WERI-Rb-1 (cell line): ENCODE data around the gene TRAF7.
A peak's percentile ranks its signal among the peaks of the same experiment; 100 is the strongest.
"Not testable (repeated sequence)": the region's sequence is repeated elsewhere in the genome, so short reads cannot be mapped to it uniquely, and the experiment has no call there.

Source experiments
- DNase-seq: peaks from one replicate; pipeline ENCODE4 v3.0.0-alpha.2; 2020
- H3K27ac ChIP-seq: fragments of 250-450 bp; sonication (Bioruptor Pico); 2 replicates; pipeline ENCODE4 v1.5.1; 2020; ENCODE audit warnings: mild to moderate bottlenecking, moderate library complexity
- H3K27me3 ChIP-seq: fragments of 250-450 bp; sonication (Bioruptor Pico); 2 replicates; pipeline ENCODE4 v1.5.1; 2021; ENCODE audit warnings: mild to moderate bottlenecking, low read depth, moderate library complexity; ENCODE audit not compliant: insufficient read depth, severe bottlenecking
- H3K36me3 ChIP-seq: fragments of 250-450 bp; sonication (Bioruptor Pico); 2 replicates; pipeline ENCODE4 v1.5.1; 2020; ENCODE audit warnings: mild to moderate bottlenecking, moderate library complexity
- H3K4me3 ChIP-seq: 2 replicates; pipeline ENCODE4 v1.5.1; 2011; ENCODE audit warnings: low read depth, mild to moderate bottlenecking, control low read depth, low read length
- H3K9me3 ChIP-seq: fragments of 250-450 bp; sonication (Bioruptor Pico); 2 replicates; pipeline ENCODE4 v1.5.1; 2021; ENCODE audit warnings: mild to moderate bottlenecking, moderate library complexity; ENCODE audit not compliant: severe bottlenecking
- TF ChIP-seq, protein P1 (sequence below): IDR thresholded peaks from 2 replicates; pipeline ENCODE4 v1.5.1; 2011; ENCODE audit warnings: low read depth, mild to moderate bottlenecking, control low read depth, inconsistent platforms, low read length

The TRAF7 gene

DNA sequence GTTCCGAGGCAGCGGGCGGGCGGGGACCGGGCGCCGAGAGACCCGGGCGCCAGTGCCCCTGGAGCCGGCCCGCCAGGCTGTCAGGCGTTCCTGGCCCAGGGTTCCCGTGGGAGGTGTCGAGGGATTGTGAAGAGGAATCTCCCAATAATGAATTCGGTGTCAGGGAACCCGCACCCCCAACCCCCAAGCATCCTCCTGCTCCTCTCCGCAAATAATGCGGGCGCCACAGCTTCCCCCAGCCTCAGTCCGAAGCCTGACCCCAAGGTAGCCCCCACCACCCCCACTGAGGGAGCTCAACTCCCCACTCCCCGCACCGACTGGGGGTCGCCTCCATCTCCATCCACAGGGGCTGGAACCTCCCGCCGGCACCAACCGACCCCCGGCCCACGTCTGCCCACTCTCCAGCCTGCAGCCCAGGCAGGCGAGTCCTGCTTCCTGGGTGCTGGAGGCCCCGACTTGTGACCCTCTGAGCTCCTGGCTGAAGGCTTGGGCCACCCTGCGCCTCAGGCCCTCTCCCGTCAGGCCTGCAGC is 41.5 kb downstream of the TRAF7 start:
- peaks cover 7% of the 10 kb centered on the region for H3K36me3 ChIP-seq
- TF ChIP-seq, protein P1, sequence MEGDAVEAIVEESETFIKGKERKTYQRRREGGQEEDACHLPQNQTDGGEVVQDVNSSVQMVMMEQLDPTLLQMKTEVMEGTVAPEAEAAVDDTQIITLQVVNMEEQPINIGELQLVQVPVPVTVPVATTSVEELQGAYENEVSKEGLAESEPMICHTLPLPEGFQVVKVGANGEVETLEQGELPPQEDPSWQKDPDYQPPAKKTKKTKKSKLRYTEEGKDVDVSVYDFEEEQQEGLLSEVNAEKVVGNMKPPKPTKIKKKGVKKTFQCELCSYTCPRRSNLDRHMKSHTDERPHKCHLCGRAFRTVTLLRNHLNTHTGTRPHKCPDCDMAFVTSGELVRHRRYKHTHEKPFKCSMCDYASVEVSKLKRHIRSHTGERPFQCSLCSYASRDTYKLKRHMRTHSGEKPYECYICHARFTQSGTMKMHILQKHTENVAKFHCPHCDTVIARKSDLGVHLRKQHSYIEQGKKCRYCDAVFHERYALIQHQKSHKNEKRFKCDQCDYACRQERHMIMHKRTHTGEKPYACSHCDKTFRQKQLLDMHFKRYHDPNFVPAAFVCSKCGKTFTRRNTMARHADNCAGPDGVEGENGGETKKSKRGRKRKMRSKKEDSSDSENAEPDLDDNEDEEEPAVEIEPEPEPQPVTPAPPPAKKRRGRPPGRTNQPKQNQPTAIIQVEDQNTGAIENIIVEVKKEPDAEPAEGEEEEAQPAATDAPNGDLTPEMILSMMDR, result no peak
- peak overlapping the region; percentile 17; the same call in 1 of the 2 replicates for H3K4me3 ChIP-seq
- H3K9me3 ChIP-seq, result no peaks in the 10 kb centered on the region
- H3K27me3 ChIP-seq, result no peaks in the 10 kb centered on the region
- no peak for DNase-seq
- peak overlapping the region; percentile 47; the same call in 1 of the 2 replicates for H3K27ac ChIP-seq

GRCh38 chr16:2197765-2198164 is 42.2 kb downstream of the TRAF7 start:
- Histone ChIP-seq H3K27me3 (no peaks in the 10 kb centered on the region), H3K36me3 (peaks cover 3% of the 10 kb centered on the region), H3K9me3 (no peaks in the 10 kb centered on the region), H3K27ac (no peak overlapping the region), H3K4me3 (no peak overlapping the region)
- TF ChIP-seq, protein P1, result no peak
- DNase-seq, result no peak

DNA sequence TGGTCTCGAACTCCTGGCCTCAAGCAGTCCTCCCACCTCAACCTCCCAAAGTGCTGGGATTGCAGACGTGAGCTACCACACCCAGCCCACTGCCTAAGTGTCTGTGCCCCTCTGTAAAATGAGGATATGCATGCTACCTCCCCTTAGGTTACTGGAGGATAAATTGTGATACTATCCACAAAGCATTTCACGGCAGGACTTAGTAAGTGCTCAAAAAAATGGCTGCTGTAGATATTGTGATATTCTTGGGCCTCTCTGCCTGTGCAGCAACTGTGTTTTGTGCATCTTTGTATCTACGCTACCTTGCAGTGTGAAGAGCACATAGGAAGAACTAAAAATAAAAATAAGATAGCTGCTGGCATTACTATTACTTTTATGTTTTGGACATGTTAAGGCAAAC is 42.7 kb downstream of the TRAF7 start:
- no peaks in the 10 kb centered on the region for H3K27me3 ChIP-seq
- TF ChIP-seq, protein P1, result no peak
- H3K36me3 ChIP-seq, result peaks cover 3% of the 10 kb centered on the region
- H3K9me3 ChIP-seq, result no peaks in the 10 kb centered on the region
- H3K4me3 ChIP-seq, result no peak overlapping the region
- DNase-seq, result no peak
- no peak overlapping the region for H3K27ac ChIP-seq

DNA sequence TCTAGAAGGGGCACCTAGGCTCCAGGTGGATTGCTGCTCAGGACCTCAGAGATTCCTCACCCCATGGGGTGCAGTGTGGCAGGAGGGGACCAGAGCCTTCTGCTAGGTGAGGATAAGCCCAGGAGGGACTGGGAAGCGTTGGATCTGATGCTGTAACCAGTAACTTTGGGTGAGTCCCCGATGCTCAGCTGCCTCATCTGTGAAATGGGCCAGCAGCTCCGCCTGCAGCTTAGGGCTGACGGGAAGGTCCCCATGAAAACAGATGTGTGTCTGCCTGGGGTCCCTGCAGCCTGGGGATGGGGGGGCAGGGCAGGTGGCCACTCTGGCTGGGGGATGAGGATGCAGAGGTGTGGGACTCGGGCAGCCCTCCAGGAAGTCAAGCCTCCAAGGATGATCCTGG is 43.5 kb downstream of the TRAF7 start:
- Histone ChIP-seq H3K9me3 (no peaks in the 10 kb centered on the region), H3K4me3 (no peak overlapping the region), H3K27ac (no peak overlapping the region), H3K36me3 (peaks cover 3% of the 10 kb centered on the region), H3K27me3 (no peaks in the 10 kb centered on the region)
- TF ChIP-seq, protein P1, result no peak
- no peak for DNase-seq

DNA sequence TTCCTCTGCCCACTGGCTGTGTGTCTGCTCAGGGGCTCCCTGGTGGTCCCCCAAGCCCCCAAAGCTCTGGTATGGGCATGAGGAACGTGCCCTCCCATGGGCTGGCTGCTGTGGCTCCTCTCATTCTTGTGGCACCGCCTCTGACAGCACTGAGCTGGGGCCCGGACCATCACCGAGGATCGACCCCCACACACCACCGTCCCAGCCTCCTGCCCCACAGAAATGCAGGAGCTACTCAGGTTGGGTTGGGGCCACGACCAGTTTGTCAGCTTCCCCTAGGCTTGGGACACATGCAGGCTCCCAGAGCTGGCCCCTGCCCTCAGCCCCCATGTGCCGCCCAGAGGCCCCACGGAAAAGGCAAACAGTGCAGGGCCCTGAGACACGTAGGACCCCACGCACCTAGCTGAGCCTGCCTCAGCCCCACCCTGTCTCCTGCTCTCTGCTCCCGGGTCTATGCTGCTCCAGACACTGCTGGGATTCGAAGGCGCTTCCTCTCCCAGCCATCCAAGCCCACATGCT is 44.1 kb downstream of the TRAF7 start:
- Histone ChIP-seq H3K36me3 (peaks cover 1% of the 10 kb centered on the region), H3K27me3 (no peaks in the 10 kb centered on the region), H3K27ac (no peak overlapping the region), H3K4me3 (no peak overlapping the region), H3K9me3 (no peaks in the 10 kb centered on the region)
- no peak for DNase-seq
- TF ChIP-seq, protein P1, result no peak

DNA sequence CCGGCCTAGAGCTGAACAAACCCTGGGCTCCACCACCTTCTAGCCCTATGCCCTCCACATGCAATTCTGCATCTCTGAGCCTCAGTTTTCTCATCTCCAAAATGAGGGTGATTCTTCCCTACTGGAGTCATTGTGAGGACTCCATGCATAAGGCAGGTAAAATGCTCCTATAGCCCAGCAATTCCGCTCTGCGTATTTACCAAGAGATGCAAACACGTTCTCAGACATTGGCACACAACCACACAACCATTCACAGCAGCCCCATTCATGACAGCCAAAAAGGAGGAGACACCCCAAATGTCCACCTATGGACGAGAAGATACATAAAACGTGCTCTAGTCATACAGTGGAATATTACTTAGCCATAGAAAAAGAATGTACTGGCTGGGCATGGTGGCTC is 44.7 kb downstream of the TRAF7 start:
- H3K27me3 ChIP-seq, result no peaks in the 10 kb centered on the region
- H3K4me3 ChIP-seq, result no peak overlapping the region
- H3K36me3 ChIP-seq, result no peaks in the 10 kb centered on the region; the same call in 1 of the 2 replicates
- no peak for DNase-seq
- H3K9me3 ChIP-seq, result no peaks in the 10 kb centered on the region
- TF ChIP-seq, protein P1, result no peak
- no peak overlapping the region for H3K27ac ChIP-seq

DNA sequence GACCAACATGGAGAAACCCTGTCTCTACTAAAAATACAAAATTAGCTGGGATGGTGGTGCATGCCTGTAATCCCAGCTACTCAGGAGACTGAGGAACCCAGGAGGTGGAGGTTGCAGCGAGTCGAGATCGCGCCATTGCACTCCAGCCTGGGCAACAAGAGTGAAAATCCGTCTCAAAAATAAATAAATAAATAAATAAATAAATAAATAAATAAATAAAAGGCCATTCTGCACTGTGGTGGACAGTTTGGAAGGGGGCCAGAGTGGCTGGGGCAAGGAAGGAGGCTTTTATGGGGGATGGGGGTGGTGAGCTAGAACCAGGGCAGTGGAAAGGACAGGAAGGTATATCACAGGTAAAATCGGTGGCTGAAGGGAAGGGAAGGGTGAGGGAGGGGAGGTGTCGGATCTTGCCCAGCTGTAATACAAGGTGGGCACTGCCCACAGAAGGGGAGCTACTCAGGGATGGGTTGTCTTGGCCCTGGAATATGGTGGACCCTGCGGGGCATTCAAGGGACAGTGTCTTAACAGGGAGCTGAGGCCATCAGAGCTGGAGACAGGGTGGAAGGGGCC is 47.6 kb downstream of the TRAF7 start:
- peaks cover 21% of the 10 kb centered on the region for H3K36me3 ChIP-seq
- H3K9me3 ChIP-seq, H3K27ac ChIP-seq, DNase-seq, H3K4me3 ChIP-seq, H3K27me3 ChIP-seq: not testable (repeated sequence)
